HEK293 (cell line): ENCODE measurements around the gene CLEC16A.

ENCODE experiments used
- CTCF ChIA-PET: fragments of 350-600 bp; formaldehyde crosslinking; extraction: SDS; loops from one replicate; lab custom pipeline; 2021; ENCODE audit warnings: antibody characterized with exemption; lab: Yijun Ruan, JAX
- POLR2A ChIA-PET: fragments of 300-600 bp; formaldehyde crosslinking; extraction: SDS; loops from one replicate; lab custom pipeline; 2020; ENCODE audit warnings: antibody characterized with exemption, inconsistent platforms; lab: Yijun Ruan, JAX
- H3K27ac ChIP-seq: fragments of 200-500 bp; sonication (Bioruptor generic); 2 replicates; pipeline ENCODE4 v1.5.1; 2014; ENCODE audit warnings: low read depth, low read length, control low read depth, inconsistent platforms; ENCODE audit errors: extremely low read depth
- H3K36me3 ChIP-seq, 2 experiments: fragments of 200-500 bp in 1 of 2; sonication (Bioruptor generic) in 1 of 2; 1 replicate in 1 of 2; 2 replicates in 1 of 2; pipeline ENCODE4 v1.5.1; 2014 to 2017; ENCODE audit warnings: inconsistent platforms in 2 of 2, low read length in 2 of 2; ENCODE audit not compliant: control insufficient read depth in 2 of 2, insufficient read depth in 1 of 2
- H3K4me1 ChIP-seq: fragments of 200-500 bp; sonication (Bioruptor generic); 2 replicates; pipeline ENCODE4 v1.5.1; 2014; ENCODE audit warnings: mild to moderate bottlenecking, low read length, inconsistent platforms; ENCODE audit not compliant: control insufficient read depth, insufficient read depth
- H3K4me3 ChIP-seq: 2 replicates; pipeline ENCODE4 v1.5.1; 2011; ENCODE audit warnings: low read depth, mild to moderate bottlenecking, control low read depth, low read length, moderate library complexity
- H3K9me3 ChIP-seq: fragments of 200-500 bp; sonication (Bioruptor generic); 2 replicates; pipeline ENCODE4 v1.5.1; 2014; ENCODE audit warnings: low read depth, low read length, inconsistent platforms; ENCODE audit not compliant: control insufficient read depth, insufficient read depth
- ZIC2 ChIP-seq: fragments of 450-650 bp; formaldehyde crosslinking; IDR thresholded peaks from 2 replicates; pipeline ENCODE4 v1.5.1; 2016; ENCODE audit warnings: missing biosample characterization, missing genetic modification characterization
- ZNF10 ChIP-seq: fragments of 450-650 bp; formaldehyde crosslinking; IDR thresholded peaks from 2 replicates; pipeline ENCODE4 v1.5.1; 2017; ENCODE audit warnings: missing biosample characterization, missing genetic modification characterization
- ZNF2 ChIP-seq: fragments of 450-650 bp; formaldehyde crosslinking; IDR thresholded peaks from 2 replicates; pipeline ENCODE4 v1.5.1; 2016; ENCODE audit warnings: missing biosample characterization, missing genetic modification characterization
- ZNF292 ChIP-seq: fragments of 450-650 bp; formaldehyde crosslinking; IDR thresholded peaks from 2 replicates; pipeline ENCODE4 v1.5.1; 2016; ENCODE audit warnings: low read depth, missing biosample characterization, missing genetic modification characterization, borderline replicate concordance
- ZNF335 ChIP-seq: fragments of 450-650 bp; formaldehyde crosslinking; conservative IDR thresholded peaks from 2 replicates; pipeline ENCODE4 v1.5.1; 2016; ENCODE audit warnings: missing biosample characterization, missing genetic modification characterization
- ZNF658 ChIP-seq: fragments of 450-650 bp; formaldehyde crosslinking; IDR thresholded peaks from 2 replicates; pipeline ENCODE4; 2016; ENCODE audit warnings: missing biosample characterization, missing genetic modification characterization
- ZNF791 ChIP-seq: fragments of 450-650 bp; formaldehyde crosslinking; IDR thresholded peaks from 2 replicates; pipeline ENCODE4 v1.5.1; 2016; ENCODE audit warnings: missing biosample characterization, missing genetic modification characterization
- ZSCAN30 ChIP-seq: fragments of 450-650 bp; IDR thresholded peaks from 2 replicates; pipeline ENCODE4 v1.5.1; 2018; ENCODE audit warnings: missing biosample characterization, mild to moderate bottlenecking, missing genetic modification characterization, moderate library complexity
- TF ChIP-seq, protein P1 (sequence below): sonication (generic); formaldehyde crosslinking; IDR thresholded peaks from 2 replicates; pipeline ENCODE4 v1.8.1; 2022; ENCODE audit warnings: mild to moderate bottlenecking, moderate library complexity, missing genetic modification reagents
- TF ChIP-seq, protein P2 (sequence below): fragments of 450-650 bp; formaldehyde crosslinking; IDR thresholded peaks from 2 replicates; pipeline ENCODE4 v1.5.1; 2016; ENCODE audit warnings: missing biosample characterization, missing genetic modification characterization
- TF ChIP-seq, protein P3 (sequence below): fragments of 450-650 bp; formaldehyde crosslinking; IDR thresholded peaks from 2 replicates; pipeline ENCODE4 v1.5.1; 2017; ENCODE audit warnings: missing biosample characterization, missing genetic modification characterization
- TF ChIP-seq, protein P4 (sequence below): fragments of 450-650 bp; formaldehyde crosslinking; IDR thresholded peaks from 2 replicates; pipeline ENCODE4 v1.5.1; 2017; ENCODE audit warnings: missing biosample characterization, missing genetic modification characterization

The CLEC16A gene

DNA sequence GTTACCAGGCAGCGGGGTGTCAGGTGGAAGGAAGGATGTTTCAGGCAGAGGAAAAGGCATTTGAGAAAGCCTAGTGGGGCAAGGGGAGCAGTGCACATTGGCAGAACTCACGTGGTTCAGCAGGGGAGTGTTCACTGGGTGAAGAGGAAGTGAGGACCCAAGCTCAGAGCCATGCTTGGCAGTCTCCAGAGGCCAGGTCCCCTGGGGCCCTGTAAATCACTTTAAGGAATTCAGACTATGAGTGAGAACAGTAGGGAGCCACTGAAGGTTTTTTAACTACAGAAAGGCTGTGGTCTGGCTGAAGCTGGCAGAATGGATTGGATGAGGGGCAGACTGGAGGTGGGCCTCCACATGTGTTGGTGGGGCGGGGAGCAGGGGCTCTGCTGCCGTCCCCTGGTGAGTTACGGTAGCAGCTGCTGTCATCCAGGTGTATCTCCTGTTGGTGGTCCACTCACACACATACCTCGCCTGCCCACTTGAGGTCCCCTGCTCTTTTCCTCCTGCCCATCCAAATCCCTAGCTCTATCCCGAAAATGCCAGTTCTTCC, 5.1 kb downstream of the CLEC16A start (continued):
- TF ChIP-seq, protein P1, sequence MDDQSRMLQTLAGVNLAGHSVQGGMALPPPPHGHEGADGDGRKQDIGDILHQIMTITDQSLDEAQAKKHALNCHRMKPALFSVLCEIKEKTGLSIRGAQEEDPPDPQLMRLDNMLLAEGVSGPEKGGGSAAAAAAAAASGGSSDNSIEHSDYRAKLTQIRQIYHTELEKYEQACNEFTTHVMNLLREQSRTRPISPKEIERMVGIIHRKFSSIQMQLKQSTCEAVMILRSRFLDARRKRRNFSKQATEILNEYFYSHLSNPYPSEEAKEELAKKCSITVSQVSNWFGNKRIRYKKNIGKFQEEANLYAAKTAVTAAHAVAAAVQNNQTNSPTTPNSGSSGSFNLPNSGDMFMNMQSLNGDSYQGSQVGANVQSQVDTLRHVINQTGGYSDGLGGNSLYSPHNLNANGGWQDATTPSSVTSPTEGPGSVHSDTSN (CRISPR knock-in tag): no peak
- peak; percentile 87 for TF ChIP-seq ZNF10 (tag by site-specific recombination)

DNA sequence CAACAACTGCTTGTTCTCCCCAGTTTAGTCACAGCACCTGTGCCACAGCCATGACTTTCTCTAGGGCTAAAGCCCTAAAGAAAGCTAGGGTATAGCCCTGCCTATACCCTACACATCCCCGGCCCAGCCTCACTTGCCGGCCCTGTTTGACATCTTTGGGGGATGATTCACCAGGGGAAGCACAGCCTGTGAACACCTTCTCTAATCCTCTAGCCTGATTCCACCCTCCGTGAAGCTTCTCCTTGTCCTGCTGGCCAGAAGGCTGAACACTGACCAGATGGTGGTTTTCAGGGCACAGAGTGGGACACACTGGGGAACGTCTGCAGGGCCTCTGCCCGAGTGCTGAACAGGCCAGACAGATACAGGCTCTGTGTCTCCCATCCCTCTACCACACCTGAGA, 6.0 kb downstream of the CLEC16A start:
- H3K9me3 ChIP-seq: no peaks in the 10 kb centered on the region
- CTCF ChIA-PET: interaction anchor here (0.5 to 8.0 kb wide), 9 partner anchors 12 to 1144 kb away, joined by 3 to 72 read pairs (median 4); partner anchors contain the start of gene SOCS1
- no peak overlapping the region for H3K27ac ChIP-seq
- peaks cover 23% of the 10 kb centered on the region for H3K4me1 ChIP-seq
- H3K4me3 ChIP-seq: no peak overlapping the region
- H3K36me3 ChIP-seq: no peaks in the 10 kb centered on the region
- POLR2A ChIA-PET: interaction anchor here (2.9 kb wide), 1 partner anchor 305 kb away, joined by 13 read pairs; the partner anchor contains the start of gene SOCS1
- TF ChIP-seq ZNF658 (tag by site-specific recombination) (no peak), ZNF791 (no peak), ZIC2 (tag by site-specific recombination) (no peak)
- TF ChIP-seq, protein P2, sequence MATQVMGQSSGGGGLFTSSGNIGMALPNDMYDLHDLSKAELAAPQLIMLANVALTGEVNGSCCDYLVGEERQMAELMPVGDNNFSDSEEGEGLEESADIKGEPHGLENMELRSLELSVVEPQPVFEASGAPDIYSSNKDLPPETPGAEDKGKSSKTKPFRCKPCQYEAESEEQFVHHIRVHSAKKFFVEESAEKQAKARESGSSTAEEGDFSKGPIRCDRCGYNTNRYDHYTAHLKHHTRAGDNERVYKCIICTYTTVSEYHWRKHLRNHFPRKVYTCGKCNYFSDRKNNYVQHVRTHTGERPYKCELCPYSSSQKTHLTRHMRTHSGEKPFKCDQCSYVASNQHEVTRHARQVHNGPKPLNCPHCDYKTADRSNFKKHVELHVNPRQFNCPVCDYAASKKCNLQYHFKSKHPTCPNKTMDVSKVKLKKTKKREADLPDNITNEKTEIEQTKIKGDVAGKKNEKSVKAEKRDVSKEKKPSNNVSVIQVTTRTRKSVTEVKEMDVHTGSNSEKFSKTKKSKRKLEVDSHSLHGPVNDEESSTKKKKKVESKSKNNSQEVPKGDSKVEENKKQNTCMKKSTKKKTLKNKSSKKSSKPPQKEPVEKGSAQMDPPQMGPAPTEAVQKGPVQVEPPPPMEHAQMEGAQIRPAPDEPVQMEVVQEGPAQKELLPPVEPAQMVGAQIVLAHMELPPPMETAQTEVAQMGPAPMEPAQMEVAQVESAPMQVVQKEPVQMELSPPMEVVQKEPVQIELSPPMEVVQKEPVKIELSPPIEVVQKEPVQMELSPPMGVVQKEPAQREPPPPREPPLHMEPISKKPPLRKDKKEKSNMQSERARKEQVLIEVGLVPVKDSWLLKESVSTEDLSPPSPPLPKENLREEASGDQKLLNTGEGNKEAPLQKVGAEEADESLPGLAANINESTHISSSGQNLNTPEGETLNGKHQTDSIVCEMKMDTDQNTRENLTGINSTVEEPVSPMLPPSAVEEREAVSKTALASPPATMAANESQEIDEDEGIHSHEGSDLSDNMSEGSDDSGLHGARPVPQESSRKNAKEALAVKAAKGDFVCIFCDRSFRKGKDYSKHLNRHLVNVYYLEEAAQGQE: no peak
- TF ChIP-seq, all 188 proteins: peak for 0

DNA sequence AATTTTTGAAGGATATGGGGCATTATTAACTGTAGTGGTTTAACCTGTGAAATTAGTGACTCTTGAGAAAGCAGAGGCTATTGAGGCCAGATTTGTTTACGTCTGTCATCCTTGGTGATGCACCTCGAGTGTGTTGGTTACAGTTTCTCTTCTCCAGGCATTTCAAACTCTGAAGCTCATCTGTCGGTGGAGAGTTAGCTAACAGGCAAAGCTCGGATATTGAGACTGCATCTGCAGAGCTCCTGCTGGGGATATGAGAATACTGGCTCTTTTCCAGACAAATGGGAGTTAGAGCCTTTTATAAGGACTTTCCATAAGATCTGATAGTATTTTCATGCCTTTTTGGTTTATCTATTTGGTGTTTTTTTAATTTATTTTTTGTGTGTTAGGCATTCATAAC, 6.7 kb downstream of the CLEC16A start:
- CTCF ChIA-PET: interaction anchor here (0.5 to 8.0 kb wide), 9 partner anchors 11 to 1144 kb away, joined by 3 to 72 read pairs (median 4); partner anchors contain the start of gene SOCS1
- H3K9me3 ChIP-seq: no peaks in the 10 kb centered on the region
- POLR2A ChIA-PET: interaction anchor here (1.4 kb wide), 1 partner anchor 305 kb away, joined by 3 read pairs; the partner anchor contains the start of gene SOCS1
- no peak overlapping the region for H3K4me3 ChIP-seq
- peaks cover 21% of the 10 kb centered on the region for H3K4me1 ChIP-seq
- no peaks in the 10 kb centered on the region for H3K36me3 ChIP-seq
- TF ChIP-seq, protein P3, sequence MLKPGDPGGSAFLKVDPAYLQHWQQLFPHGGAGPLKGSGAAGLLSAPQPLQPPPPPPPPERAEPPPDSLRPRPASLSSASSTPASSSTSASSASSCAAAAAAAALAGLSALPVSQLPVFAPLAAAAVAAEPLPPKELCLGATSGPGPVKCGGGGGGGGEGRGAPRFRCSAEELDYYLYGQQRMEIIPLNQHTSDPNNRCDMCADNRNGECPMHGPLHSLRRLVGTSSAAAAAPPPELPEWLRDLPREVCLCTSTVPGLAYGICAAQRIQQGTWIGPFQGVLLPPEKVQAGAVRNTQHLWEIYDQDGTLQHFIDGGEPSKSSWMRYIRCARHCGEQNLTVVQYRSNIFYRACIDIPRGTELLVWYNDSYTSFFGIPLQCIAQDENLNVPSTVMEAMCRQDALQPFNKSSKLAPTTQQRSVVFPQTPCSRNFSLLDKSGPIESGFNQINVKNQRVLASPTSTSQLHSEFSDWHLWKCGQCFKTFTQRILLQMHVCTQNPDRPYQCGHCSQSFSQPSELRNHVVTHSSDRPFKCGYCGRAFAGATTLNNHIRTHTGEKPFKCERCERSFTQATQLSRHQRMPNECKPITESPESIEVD: peak; percentile 69
- 0 out of 2 replicates have a peak, but pooled peaks have one; percentile 34 for TF ChIP-seq ZNF335 (tag by site-specific recombination)
- no peak for TF ChIP-seq ZNF292
- no peak for TF ChIP-seq ZSCAN30
- TF ChIP-seq, protein P4, sequence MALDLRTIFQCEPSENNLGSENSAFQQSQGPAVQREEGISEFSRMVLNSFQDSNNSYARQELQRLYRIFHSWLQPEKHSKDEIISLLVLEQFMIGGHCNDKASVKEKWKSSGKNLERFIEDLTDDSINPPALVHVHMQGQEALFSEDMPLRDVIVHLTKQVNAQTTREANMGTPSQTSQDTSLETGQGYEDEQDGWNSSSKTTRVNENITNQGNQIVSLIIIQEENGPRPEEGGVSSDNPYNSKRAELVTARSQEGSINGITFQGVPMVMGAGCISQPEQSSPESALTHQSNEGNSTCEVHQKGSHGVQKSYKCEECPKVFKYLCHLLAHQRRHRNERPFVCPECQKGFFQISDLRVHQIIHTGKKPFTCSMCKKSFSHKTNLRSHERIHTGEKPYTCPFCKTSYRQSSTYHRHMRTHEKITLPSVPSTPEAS (tag by site-specific recombination): no peak
- no peak for TF ChIP-seq ZNF2 (tag by site-specific recombination)
- no peak overlapping the region for H3K27ac ChIP-seq
